ENCODE results near the gene CCND1. TPM values are rescaled to one million over a fixed set of nuclear protein-coding genes. Genes with fewer than 3 reads are reported as not detected.

The CCND1 gene
- total RNA-seq, 6 experiments from 2014 or later = 67.0 to 283 (median 94.1) TPM

- WGBS (ENCODE audit: insufficient coverage, low coverage, low lambda C conversion rate, missing lambda C conversion rate) = 18% methylated on average over 22 of the region's 45 CpGs
- H3K27me3 ChIP-seq = peaks cover 9 to 33% of the 10 kb centered on the region in 2 donors
- H3K27ac ChIP-seq = no peak overlapping the region
- TF ChIP-seq CTCF (IDR thresholded peaks at IDR 0.05) (no peak), POLR2A (IDR thresholded peaks at IDR 0.05) (no peak)
- DNase-seq (no peak), ATAC-seq (no peak)
- H3K4me3 ChIP-seq = no peak overlapping the region
- intact Hi-C loops (cut with DNase I) = no loop called here
- peaks cover 0 to 11% (median 5%) of the 10 kb centered on the region in 4 donors for H3K4me1 ChIP-seq
- H3K36me3 ChIP-seq = no peaks in the 10 kb centered on the region
- no peaks in the 10 kb centered on the region for H3K9me3 ChIP-seq
Measured at GRCh38 chr11:69702769-69703452, 62.0 kb downstream of the CCND1 start.

GRCh38 chr11:69703453-69703767, 62.5 kb downstream of the CCND1 start:
- H3K36me3 ChIP-seq = no peaks in the 10 kb centered on the region
- H3K4me1 ChIP-seq = peaks cover 0 to 11% (median 5%) of the 10 kb centered on the region in 4 donors
- no peak overlapping the region for H3K27ac ChIP-seq
- H3K4me3 ChIP-seq = no peak overlapping the region
- peaks cover 9 to 33% of the 10 kb centered on the region in 2 donors for H3K27me3 ChIP-seq
- TF ChIP-seq CTCF (IDR thresholded peaks at IDR 0.05) (no peak), POLR2A (IDR thresholded peaks at IDR 0.05) (no peak)
- intact Hi-C loops (cut with DNase I) = no loop called here
- ATAC-seq = no peak
- DNase-seq = no peak
- no peaks in the 10 kb centered on the region for H3K9me3 ChIP-seq
- WGBS (ENCODE audit: insufficient coverage, low coverage, low lambda C conversion rate, missing lambda C conversion rate) = 7% methylated on average over 3 of the region's 34 CpGs

Other genes with a start within 250 kb of the CCND1 start
- 10 to 100 TPM in 1 of 6 experiments, 1 to 10 TPM in 3, under 1 TPM in 1, not detected in 1; 0.63 to 22.9 (median 1.1) TPM for gene LINC01488, start 159.5 kb upstream of the CCND1 start, total RNA-seq
- gene LTO1, start 34.2 kb downstream of the CCND1 start, total RNA-seq = 1 to 10 TPM; 4.1 to 7.9 (median 5.6) TPM
- gene FGF19, start 62.9 kb downstream of the CCND1 start, total RNA-seq = under 1 TPM in 1 of 6 experiments, not detected in 5; 0.18 TPM
- not detected for gene FGF4, start 134.2 kb downstream of the CCND1 start, total RNA-seq
- gene FGF3, start 178.3 kb downstream of the CCND1 start, total RNA-seq = not detected

Data from right lobe of liver (tissue), 6 donors.